A549 (cell line): ENCODE results near the gene FUT7. TPM values are rescaled to one million over a fixed set of nuclear protein-coding genes. Genes with fewer than 3 reads are reported as not detected.

Source experiments
- ATAC-seq, 2 experiments: fragments of 200-7000 bp in 1 of 2; fragments of >200 bp in 1 of 2; cut with Nextera tagmentation in 1 of 2; cut with Tn5 transposase in 1 of 2; 3 replicates each; pipeline versions ENCODE4 v1.8.0 to v1.9.1; 2018 to 2020; ENCODE audit warnings: mild to moderate bottlenecking in 1 of 2, moderate library complexity in 1 of 2
- CTCF ChIA-PET: fragments of 300-600 bp; sonication (Branson Sonifier 250); formaldehyde crosslinking; extraction: SDS; loops from one replicate; lab custom pipeline; 2021; ENCODE audit warnings: antibody characterized with exemption, inconsistent platforms; lab: Yijun Ruan, JAX
- POLR2A ChIA-PET: fragments of 350-600 bp; formaldehyde crosslinking; extraction: SDS; loops from one replicate; lab custom pipeline; 2021; ENCODE audit warnings: antibody characterized with exemption, inconsistent platforms; lab: Yijun Ruan, JAX
- DNase-seq, 2 experiments: peaks; one replicate each; pipeline versions ENCODE4 v3.0.0 to v3.0.0-alpha.2; 2011 to 2016; ENCODE audit warnings: low read depth in 1 of 2, low spot score in 1 of 2
- FAIRE-seq: peaks from 2 replicates; lab custom pipeline; 2011; peaks lifted over from hg19 to GRCh38; lab: Jason Lieb, UNC
- H3K27ac ChIP-seq, 2 experiments: fragments of >200 bp; sonication (Bioruptor Twin); formaldehyde crosslinking; 3 replicates each; pipeline ENCODE4 v1.5.1; 2016 to 2017
- H3K4me1 ChIP-seq: fragments of >200 bp; sonication (Bioruptor Twin); formaldehyde crosslinking; 3 replicates; pipeline ENCODE4 v1.6.1; 2016
- H3K4me2 ChIP-seq: fragments of >200 bp; sonication (Bioruptor Twin); formaldehyde crosslinking; 3 replicates; pipeline ENCODE4 v1.6.1; 2016
- H3K4me3 ChIP-seq: fragments of >200 bp; sonication (Bioruptor Twin); formaldehyde crosslinking; 3 replicates; pipeline ENCODE4 v1.5.1; 2016
- H3K9me3 ChIP-seq: fragments of >200 bp; sonication (Bioruptor Twin); formaldehyde crosslinking; 3 replicates; pipeline ENCODE4 v1.6.1; 2016
- BCL3 ChIP-seq: fragments of >200 bp; sonication (Bioruptor Twin); formaldehyde crosslinking; IDR thresholded peaks from 3 replicates; pipeline ENCODE4 v1.6.1; 2016
- CBX8 ChIP-seq: fragments of 200-600 bp; sonication (generic); IDR thresholded peaks from 2 replicates; pipeline ENCODE4 v1.6.1; 2016
- CEBPB ChIP-seq, 2 experiments: fragments of >200 bp in 1 of 2; sonication (Bioruptor Twin) in 1 of 2; formaldehyde crosslinking in 1 of 2; IDR thresholded peaks; 2 replicates each; pipeline ENCODE4 v1.6.1; 2012 to 2016
- EP300 ChIP-seq, 2 experiments: fragments of >200 bp; sonication (Bioruptor Twin); formaldehyde crosslinking; IDR thresholded peaks; 2 replicates in 1 of 2; 3 replicates in 1 of 2; pipeline ENCODE4 v1.6.1; 2016 to 2017
- FOXS1 ChIP-seq: fragments of 250-450 bp; sonication (Bioruptor Pico); IDR thresholded peaks from 2 replicates; pipeline ENCODE4 v1.5.0; 2020; ENCODE audit warnings: mild to moderate bottlenecking, moderate library complexity
- HEYL ChIP-seq: fragments of 250-450 bp; sonication (Bioruptor Pico); IDR thresholded peaks from 2 replicates; pipeline ENCODE4 v1.8.0; 2021; ENCODE audit warnings: mild to moderate bottlenecking, moderate library complexity
- HMGXB4 ChIP-seq: fragments of 250-450 bp; sonication (Bioruptor Pico); IDR thresholded peaks from 2 replicates; pipeline ENCODE4 v1.5.0; 2021; ENCODE audit warnings: mild to moderate bottlenecking, moderate library complexity, borderline replicate concordance
- HOXB13 ChIP-seq: fragments of 250-450 bp; sonication (Bioruptor Pico); IDR thresholded peaks from 2 replicates; pipeline ENCODE4 v1.5.0; 2020; ENCODE audit warnings: low read depth, mild to moderate bottlenecking, moderate library complexity
- HOXB5 ChIP-seq: fragments of 250-450 bp; sonication (Bioruptor Pico); IDR thresholded peaks from 2 replicates; pipeline ENCODE4 v1.5.0; 2020; ENCODE audit warnings: mild to moderate bottlenecking, moderate library complexity
- JUN ChIP-seq, 2 experiments: fragments of >200 bp; sonication (Bioruptor Twin); formaldehyde crosslinking; IDR thresholded peaks; 2 replicates in 1 of 2; 3 replicates in 1 of 2; pipeline ENCODE4 v1.6.1; 2016 to 2017
- JUNB ChIP-seq: fragments of >200 bp; sonication (Bioruptor Twin); formaldehyde crosslinking; IDR thresholded peaks from 2 replicates; pipeline ENCODE4 v1.6.1; 2016
- MAX ChIP-seq: IDR thresholded peaks from 2 replicates; pipeline ENCODE4 v1.6.1; 2012
- NFE2L2 ChIP-seq: fragments of 150-350 bp; conservative IDR thresholded peaks from 2 replicates; pipeline ENCODE4 v1.6.1; 2014; ENCODE audit warnings: low read length
- NR3C1 ChIP-seq: fragments of >200 bp; sonication (Bioruptor Twin); formaldehyde crosslinking; IDR thresholded peaks from 3 replicates; pipeline ENCODE4 v1.6.1; 2017
- RAD21 ChIP-seq, 2 experiments: fragments of >200 bp in 1 of 2; sonication (Bioruptor Twin) in 1 of 2; formaldehyde crosslinking in 1 of 2; IDR thresholded peaks in 1 of 2; conservative IDR thresholded peaks in 1 of 2; 2 replicates in 1 of 2; 3 replicates in 1 of 2; pipeline ENCODE4 v1.6.1; 2012 to 2018; ENCODE audit warnings: inconsistent platforms in 1 of 2
- RCOR1 ChIP-seq: fragments of 150-350 bp; IDR thresholded peaks from 2 replicates; pipeline ENCODE4 v1.6.1; 2014; ENCODE audit warnings: antibody characterized with exemption, low read length, low read depth
- RFX5 ChIP-seq: fragments of 450-650 bp; IDR thresholded peaks from 2 replicates; pipeline ENCODE4 v1.7.1; 2014; ENCODE audit warnings: antibody characterized with exemption, mild to moderate bottlenecking, moderate library complexity
- RNF2 ChIP-seq: fragments of 200-600 bp; sonication (generic); IDR thresholded peaks from 2 replicates; pipeline ENCODE4 v1.6.1; 2016; ENCODE audit warnings: low read depth, mild to moderate bottlenecking, antibody characterized with exemption, moderate library complexity, borderline replicate concordance
- SMC3 ChIP-seq: fragments of >200 bp; sonication (Bioruptor Twin); formaldehyde crosslinking; IDR thresholded peaks from 3 replicates; pipeline ENCODE4 v1.6.1; 2018; ENCODE audit warnings: inconsistent platforms
- SREBF2 ChIP-seq: fragments of 450-650 bp; IDR thresholded peaks from 2 replicates; pipeline ENCODE4 v1.6.1; 2014; ENCODE audit warnings: mild to moderate bottlenecking, moderate library complexity
- ZFP36 ChIP-seq: fragments of 450-650 bp; IDR thresholded peaks from 2 replicates; pipeline ENCODE4 v1.6.1; 2014; ENCODE audit warnings: borderline replicate concordance; ENCODE audit not compliant: partially characterized antibody
- ZNF302 ChIP-seq: fragments of 250-450 bp; sonication (Bioruptor Pico); IDR thresholded peaks from 2 replicates; pipeline ENCODE4 v1.9.0; 2021; ENCODE audit warnings: inconsistent platforms, mild to moderate bottlenecking, moderate library complexity
- WGBS: methylation state at CpG from one replicate; pipeline ENCODE4 v1.1.6; 2017; ENCODE audit errors: missing lambda C conversion rate; 5-methylcytosine and 5-hydroxymethylcytosine counted together
- polyA plus RNA-seq, 4 experiments: library from polyadenylated mRNA; depleted of rRNA in 3 of 4; stranded (reverse); fragments of >200 nt; fragmentation: RNase III in 1 of 4; extraction: RNeasy Plus Mini Kit Qiagen cat#74134 plus additional on column Dnase treatment in 1 of 4; gene quantifications; 2 replicates in 3 of 4; 3 replicates in 1 of 4; pipeline ENCODE4 v1.2.3, GENCODE V29; 2011 to 2017
- TF ChIP-seq, protein P1 (sequence below): fragments of >200 bp; sonication (Bioruptor Twin); formaldehyde crosslinking; IDR thresholded peaks from 3 replicates; pipeline ENCODE4 v1.5.1; 2016
- TF ChIP-seq, protein P2 (sequence below): fragments of 150-350 bp; IDR thresholded peaks from 2 replicates; pipeline ENCODE4 v1.6.1; 2014; ENCODE audit warnings: low read depth, mild to moderate bottlenecking, low read length
- TF ChIP-seq, protein P3 (sequence below): fragments of 250-450 bp; sonication (Bioruptor Pico); IDR thresholded peaks from 2 replicates; pipeline ENCODE4 v1.5.0; 2020; ENCODE audit warnings: low read depth, mild to moderate bottlenecking, moderate library complexity

FUT7 gene
- polyA plus RNA-seq, 2 of the 4 experiments (the other 2 are of a cell fraction): not detected

- Histone ChIP-seq H3K4me1 (peaks cover 18% of the 10 kb centered on the region), H3K4me2 (peak overlapping the region; percentile 77), H3K9me3 (no peaks in the 10 kb centered on the region), H3K27ac (no peak overlapping the region), H3K4me3 (no peak overlapping the region)
- ChIA-PET POLR2A (interaction anchor here (0.6 to 1.7 kb wide), 6 partner anchors 39 to 205 kb away, joined by 3 to 5 read pairs (median 4); partner anchors contain the start of gene CLIC3), CTCF (interaction anchor here (0.6 to 20.4 kb wide), 71 partner anchors 9 to 321 kb away, joined by 3 to 282 read pairs (median 5); partner anchors contain the start of genes ABCA2, AJM1, C8G and CLIC3)
- WGBS: 47% methylated on average over 5 of the region's 9 CpGs
- FAIRE-seq: no peak
- DNase-seq: no peak
- TF ChIP-seq NFE2L2: no peak
- TF ChIP-seq, protein P1, sequence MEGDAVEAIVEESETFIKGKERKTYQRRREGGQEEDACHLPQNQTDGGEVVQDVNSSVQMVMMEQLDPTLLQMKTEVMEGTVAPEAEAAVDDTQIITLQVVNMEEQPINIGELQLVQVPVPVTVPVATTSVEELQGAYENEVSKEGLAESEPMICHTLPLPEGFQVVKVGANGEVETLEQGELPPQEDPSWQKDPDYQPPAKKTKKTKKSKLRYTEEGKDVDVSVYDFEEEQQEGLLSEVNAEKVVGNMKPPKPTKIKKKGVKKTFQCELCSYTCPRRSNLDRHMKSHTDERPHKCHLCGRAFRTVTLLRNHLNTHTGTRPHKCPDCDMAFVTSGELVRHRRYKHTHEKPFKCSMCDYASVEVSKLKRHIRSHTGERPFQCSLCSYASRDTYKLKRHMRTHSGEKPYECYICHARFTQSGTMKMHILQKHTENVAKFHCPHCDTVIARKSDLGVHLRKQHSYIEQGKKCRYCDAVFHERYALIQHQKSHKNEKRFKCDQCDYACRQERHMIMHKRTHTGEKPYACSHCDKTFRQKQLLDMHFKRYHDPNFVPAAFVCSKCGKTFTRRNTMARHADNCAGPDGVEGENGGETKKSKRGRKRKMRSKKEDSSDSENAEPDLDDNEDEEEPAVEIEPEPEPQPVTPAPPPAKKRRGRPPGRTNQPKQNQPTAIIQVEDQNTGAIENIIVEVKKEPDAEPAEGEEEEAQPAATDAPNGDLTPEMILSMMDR: peak; percentile 38
- 0 out of 5 replicates have a peak, but pooled peaks of 1 of the 2 experiments have one; percentile 8 for TF ChIP-seq RAD21 (conservative IDR thresholded peaks at IDR 0.05 in 1 of 2, IDR thresholded peaks at IDR 0.05 in 1 of 2)
- TF ChIP-seq RFX5: no peak
- peak; percentile 31 to 57; a peak in 5 of 6 replicates for ATAC-seq
Observed at GRCh38 chr9:137035507-137035834, 3.6 kb upstream of the FUT7 start.

- TF ChIP-seq JUNB (no peak), HOXB13 (CRISPR knock-in tag) (no peak), CBX8 (no peak), HEYL (no peak), MAX (0 out of 2 replicates have a peak, but pooled peaks have one; percentile 27), EP300 (IDR thresholded peaks at IDR 0.05) (no peak), SMC3 (peak; percentile 83), ZFP36 (no peak), HOXB5 (CRISPR knock-in tag) (no peak), JUN (IDR thresholded peaks at IDR 0.05) (peak in 1 of 2 experiments; percentile 28; a peak in 1 of 5 replicates), HMGXB4 (no peak), RNF2 (no peak), CEBPB (IDR thresholded peaks at IDR 0.05) (no peak), FOXS1 (CRISPR knock-in tag) (no peak), BCL3 (no peak), NR3C1 (no peak), RCOR1 (no peak), ZNF302 (CRISPR knock-in tag) (no peak), SREBF2 (no peak), RAD21 (conservative IDR thresholded peaks at IDR 0.05 in 1 of 2, IDR thresholded peaks at IDR 0.05 in 1 of 2) (peak; percentile 82 to 92)
- TF ChIP-seq, protein P2, sequence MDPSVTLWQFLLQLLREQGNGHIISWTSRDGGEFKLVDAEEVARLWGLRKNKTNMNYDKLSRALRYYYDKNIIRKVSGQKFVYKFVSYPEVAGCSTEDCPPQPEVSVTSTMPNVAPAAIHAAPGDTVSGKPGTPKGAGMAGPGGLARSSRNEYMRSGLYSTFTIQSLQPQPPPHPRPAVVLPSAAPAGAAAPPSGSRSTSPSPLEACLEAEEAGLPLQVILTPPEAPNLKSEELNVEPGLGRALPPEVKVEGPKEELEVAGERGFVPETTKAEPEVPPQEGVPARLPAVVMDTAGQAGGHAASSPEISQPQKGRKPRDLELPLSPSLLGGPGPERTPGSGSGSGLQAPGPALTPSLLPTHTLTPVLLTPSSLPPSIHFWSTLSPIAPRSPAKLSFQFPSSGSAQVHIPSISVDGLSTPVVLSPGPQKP: no peak
- TF ChIP-seq, protein P1: peak; percentile 86
- TF ChIP-seq, protein P3, sequence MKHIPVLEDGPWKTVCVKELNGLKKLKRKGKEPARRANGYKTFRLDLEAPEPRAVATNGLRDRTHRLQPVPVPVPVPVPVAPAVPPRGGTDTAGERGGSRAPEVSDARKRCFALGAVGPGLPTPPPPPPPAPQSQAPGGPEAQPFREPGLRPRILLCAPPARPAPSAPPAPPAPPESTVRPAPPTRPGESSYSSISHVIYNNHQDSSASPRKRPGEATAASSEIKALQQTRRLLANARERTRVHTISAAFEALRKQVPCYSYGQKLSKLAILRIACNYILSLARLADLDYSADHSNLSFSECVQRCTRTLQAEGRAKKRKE: no peak
Observed at GRCh38 chr9:137034709-137035506, 3.0 kb upstream of the FUT7 start.

More at GRCh38 chr9:137034709-137035506, 3.0 kb upstream of the FUT7 start:
- peak; percentile 76 to 94 for ATAC-seq
- POLR2A ChIA-PET: interaction anchor here (0.6 to 1.7 kb wide), 7 partner anchors 39 to 206 kb away, joined by 3 to 5 read pairs (median 3); partner anchors contain the start of gene CLIC3
- H3K27ac ChIP-seq: peak overlapping the region; percentile 34 to 67; a peak in 4 of 6 replicates
- FAIRE-seq: peak; percentile 92
- DNase-seq: peak; percentile 90 to 92
- H3K4me1 ChIP-seq: peaks cover 18% of the 10 kb centered on the region
- CTCF ChIA-PET: interaction anchor here (0.5 to 20.4 kb wide), 74 partner anchors 10 to 321 kb away, joined by 3 to 282 read pairs (median 5); partner anchors contain the start of genes ABCA2, AJM1, C8G and CLIC3
- no peaks in the 10 kb centered on the region for H3K9me3 ChIP-seq
- no peak overlapping the region for H3K4me3 ChIP-seq
- WGBS: 23% methylated on average over 12 of the region's 24 CpGs
- H3K4me2 ChIP-seq: peak overlapping the region; percentile 77
